Colonic mucosa (tissue), 4 donors: Measurements from ENCODE around the gene ALDH1A1. TPM values are rescaled to one million over a fixed set of nuclear protein-coding genes. Genes with fewer than 3 reads are reported as not detected.

Source experiments
- DNase-seq: peaks from one replicate; pipeline ENCODE4 v3.0.0-alpha.2; 2020
- H3K27ac ChIP-seq: fragments of 200-600 bp; one replicate; pipeline ENCODE4 v1.8.0; 2021
- H3K27me3 ChIP-seq: fragments of 200-600 bp; one replicate; pipeline ENCODE4 v1.8.0; 2021
- H3K36me3 ChIP-seq: fragments of 200-600 bp; one replicate; pipeline ENCODE4 v1.8.0; 2021
- H3K4me1 ChIP-seq: fragments of 200-600 bp; one replicate; pipeline ENCODE4 v1.8.0; 2021; ENCODE audit warnings: mild to moderate bottlenecking
- H3K4me3 ChIP-seq: fragments of 200-600 bp; one replicate; pipeline ENCODE4 v1.8.0; 2021
- H3K9ac ChIP-seq, 2 donors: one replicate each; pipeline ENCODE4 v1.7.0; 2013; ENCODE audit warnings: control low read depth in 2 of 2, low read depth in 2 of 2, low read length in 2 of 2
- H3K9me3 ChIP-seq: fragments of 200-600 bp; one replicate; pipeline ENCODE4 v1.8.0; 2021
- CTCF ChIP-seq: fragments of 200-600 bp; IDR thresholded peaks from one replicate; pipeline ENCODE4 v1.8.0; 2022; ENCODE audit warnings: antibody characterized with exemption, mild to moderate bottlenecking
- intact Hi-C: fragments of 100-400 bp; cut with DNase I; formaldehyde crosslinking; loops from one replicate; pipeline ENCODE4 v1.14.1; 2022
- total RNA-seq, 2 donors: library from RNA; stranded (reverse); fragmentation: NEBNext Ultra II Directional in 1 of 2; extraction: Animal tissue kit (Norgen Biotek cat#: 25700) in 1 of 2; gene quantifications; one replicate each; pipeline ENCODE4 v1.2.1, GENCODE V29; 2021
- donor health status: healthy.
- donor health status: DM: no; HTN: no; CAD: no.
- donor health status: DM: no; HTN: no; CAD: no.

Gene ALDH1A1
- total RNA-seq, 2 donors from 2014 or later = 61.3 to 102 TPM

GRCh38 chr9:72978744-72979143 is 25.9 kb upstream of the ALDH1A1 start:
- Histone ChIP-seq H3K36me3 (no peaks in the 10 kb centered on the region), H3K27me3 (no peaks in the 10 kb centered on the region), H3K9ac (no peak overlapping the region), H3K9me3 (no peaks in the 10 kb centered on the region), H3K4me1 (no peaks in the 10 kb centered on the region), H3K4me3 (no peak overlapping the region), H3K27ac (no peak overlapping the region)
- no peak for DNase-seq
- no peak for TF ChIP-seq CTCF
- intact Hi-C loops = no loop called here

GRCh38 chr9:72977670-72978069 is 24.8 kb upstream of the ALDH1A1 start:
- Histone ChIP-seq H3K27me3 (no peaks in the 10 kb centered on the region), H3K27ac (no peak overlapping the region), H3K4me1 (no peaks in the 10 kb centered on the region), H3K4me3 (no peak overlapping the region), H3K36me3 (no peaks in the 10 kb centered on the region), H3K9ac (no peak overlapping the region), H3K9me3 (no peaks in the 10 kb centered on the region)
- DNase-seq = no peak
- intact Hi-C loops = no loop called here
- TF ChIP-seq CTCF = no peak

GRCh38 chr9:72974501-72974900 is 21.6 kb upstream of the ALDH1A1 start:
- TF ChIP-seq CTCF = no peak
- intact Hi-C loops = no loop called here
- Histone ChIP-seq H3K27me3 (no peaks in the 10 kb centered on the region), H3K36me3 (no peaks in the 10 kb centered on the region), H3K9me3 (no peaks in the 10 kb centered on the region), H3K9ac (no peak overlapping the region), H3K4me3 (no peak overlapping the region), H3K27ac (no peak overlapping the region), H3K4me1 (no peaks in the 10 kb centered on the region)
- no peak for DNase-seq

- no peak for TF ChIP-seq CTCF
- no peaks in the 10 kb centered on the region for H3K9me3 ChIP-seq
Measured at GRCh38 chr9:72972636-72973035, 19.8 kb upstream of the ALDH1A1 start.

GRCh38 chr9:72971411-72971810 is 18.6 kb upstream of the ALDH1A1 start:
- Histone ChIP-seq H3K27me3 (no peaks in the 10 kb centered on the region), H3K4me1 (no peaks in the 10 kb centered on the region), H3K9ac (no peak overlapping the region), H3K9me3 (no peaks in the 10 kb centered on the region), H3K36me3 (no peaks in the 10 kb centered on the region), H3K27ac (no peak overlapping the region), H3K4me3 (no peak overlapping the region)
- no peak for DNase-seq
- TF ChIP-seq CTCF = no peak
- intact Hi-C loops = no loop called here

More at GRCh38 chr9:72972636-72973035, 19.8 kb upstream of the ALDH1A1 start:
- Histone ChIP-seq H3K27me3 (no peaks in the 10 kb centered on the region), H3K4me1 (no peaks in the 10 kb centered on the region), H3K27ac (no peak overlapping the region), H3K9ac (no peak overlapping the region), H3K4me3 (no peak overlapping the region), H3K36me3 (no peaks in the 10 kb centered on the region)
- DNase-seq = no peak
- intact Hi-C loops = no loop called here

GRCh38 chr9:72960446-72960845 is 7.6 kb upstream of the ALDH1A1 start:
- Histone ChIP-seq H3K27me3 (no peaks in the 10 kb centered on the region), H3K4me3 (no peak overlapping the region), H3K27ac (no peak overlapping the region), H3K9me3 (no peaks in the 10 kb centered on the region), H3K36me3 (no peaks in the 10 kb centered on the region), H3K4me1 (no peaks in the 10 kb centered on the region), H3K9ac (no peak overlapping the region)
- DNase-seq = no peak
- no peak for TF ChIP-seq CTCF
- intact Hi-C loops = no loop called here
